ENCODE data around the gene TIMM8A. TPM values are rescaled to one million over a fixed set of nuclear protein-coding genes. Genes with fewer than 3 reads are reported as not detected.

The TIMM8A gene
- total RNA-seq, 4 donors from 2014 or later, result 2.6 to 7.5 (median 5.4) TPM

GRCh38 chrX:101370888-101371504, 22.5 kb upstream of the TIMM8A start:
- peaks cover 0 to 25% of the 10 kb centered on the region in 2 donors for H3K27me3 ChIP-seq
- no peaks in the 10 kb centered on the region for H3K36me3 ChIP-seq
- WGBS, 2 donors, result 33 to 53% methylated on average over 3 of the region's 3 CpGs
- no peaks in the 10 kb centered on the region for H3K4me1 ChIP-seq
- DNase-seq (ENCODE audit: low spot score in 2 of 2), result no peak
- H3K9me3 ChIP-seq, result no peaks in the 10 kb centered on the region
- H3K4me3 ChIP-seq, result no peak overlapping the region
- H3K27ac ChIP-seq, result no peak overlapping the region
- TF ChIP-seq EP300 (IDR thresholded peaks at IDR 0.05) (no peak), CTCF (IDR thresholded peaks at IDR 0.05) (no peak), POLR2A (IDR thresholded peaks at IDR 0.05) (no peak)

DNA sequence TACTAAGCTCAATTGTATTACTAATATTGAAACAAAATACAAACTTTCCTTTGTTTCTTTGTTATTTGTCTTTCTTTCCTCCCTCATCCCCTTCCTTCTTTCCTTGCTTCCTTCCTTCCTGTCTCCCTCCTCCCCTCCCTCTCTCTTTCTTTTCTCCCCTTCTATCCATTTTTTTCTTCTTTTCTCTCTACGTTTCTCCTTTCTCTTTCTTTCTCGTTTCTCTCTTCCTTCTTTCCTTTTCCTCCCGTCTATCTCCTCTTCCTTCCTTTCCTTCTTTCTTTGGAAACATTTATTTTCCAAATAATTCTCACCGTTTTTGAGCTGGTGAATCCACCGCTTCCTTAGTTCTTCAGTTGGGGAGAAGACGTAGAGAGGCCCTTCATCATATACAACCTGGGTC, 21.1 kb upstream of the TIMM8A start:
- no peak overlapping the region for H3K4me3 ChIP-seq
- DNase-seq (ENCODE audit: low spot score in 2 of 2), result no peak
- 65 to 70% methylated on average over 6 of the region's 6 CpGs for WGBS, 2 donors
- no peaks in the 10 kb centered on the region for H3K36me3 ChIP-seq
- TF ChIP-seq POLR2A (IDR thresholded peaks at IDR 0.05) (no peak), EP300 (IDR thresholded peaks at IDR 0.05) (no peak), CTCF (IDR thresholded peaks at IDR 0.05) (no peak)
- H3K27ac ChIP-seq, result no peak overlapping the region
- H3K9me3 ChIP-seq, result no peaks in the 10 kb centered on the region
- no peaks in the 10 kb centered on the region for H3K4me1 ChIP-seq
- H3K27me3 ChIP-seq, result peaks cover 0 to 17% of the 10 kb centered on the region in 2 donors

DNA sequence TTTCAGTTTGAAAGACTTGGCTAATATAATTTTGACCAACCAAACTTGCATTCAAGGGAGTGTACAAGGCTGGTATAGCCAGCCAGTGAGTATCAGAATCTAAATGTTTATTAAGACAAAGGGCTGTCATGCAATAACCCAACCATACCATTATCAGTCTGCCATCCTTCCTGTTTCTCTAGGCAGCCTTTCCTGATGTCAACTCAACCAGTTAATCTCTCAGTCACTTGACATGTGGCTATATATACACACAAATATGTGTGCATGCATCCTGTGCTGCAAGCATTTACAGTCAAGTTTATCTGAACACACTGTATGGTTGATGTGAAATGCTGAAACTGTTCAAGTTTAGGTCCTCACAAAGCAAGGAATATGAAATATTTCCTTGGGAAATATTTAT, 20.3 kb upstream of the TIMM8A start:
- Histone ChIP-seq H3K4me1 (no peaks in the 10 kb centered on the region), H3K9me3 (no peaks in the 10 kb centered on the region), H3K4me3 (no peak overlapping the region), H3K36me3 (no peaks in the 10 kb centered on the region), H3K27ac (no peak overlapping the region), H3K27me3 (peaks cover 0 to 12% of the 10 kb centered on the region in 2 donors)
- DNase-seq (ENCODE audit: low spot score in 2 of 2), result no peak
- TF ChIP-seq CTCF (IDR thresholded peaks at IDR 0.05), result no peak
- no peak for TF ChIP-seq EP300 (IDR thresholded peaks at IDR 0.05)
- no peak for TF ChIP-seq POLR2A (IDR thresholded peaks at IDR 0.05)

GRCh38 chrX:101365301-101365795, 16.8 kb upstream of the TIMM8A start:
- WGBS, 2 donors, result 82 to 89% methylated on average over 1 of the region's 1 CpG
- Histone ChIP-seq H3K4me1 (no peaks in the 10 kb centered on the region), H3K36me3 (no peaks in the 10 kb centered on the region), H3K27ac (no peak overlapping the region), H3K9me3 (no peaks in the 10 kb centered on the region), H3K27me3 (peaks cover 0 to 17% of the 10 kb centered on the region in 2 donors), H3K4me3 (no peak overlapping the region)
- no peak for DNase-seq (ENCODE audit: low spot score in 2 of 2)
- no peak for TF ChIP-seq CTCF (IDR thresholded peaks at IDR 0.05)
- TF ChIP-seq POLR2A (IDR thresholded peaks at IDR 0.05), result no peak
- no peak for TF ChIP-seq EP300 (IDR thresholded peaks at IDR 0.05)

DNA sequence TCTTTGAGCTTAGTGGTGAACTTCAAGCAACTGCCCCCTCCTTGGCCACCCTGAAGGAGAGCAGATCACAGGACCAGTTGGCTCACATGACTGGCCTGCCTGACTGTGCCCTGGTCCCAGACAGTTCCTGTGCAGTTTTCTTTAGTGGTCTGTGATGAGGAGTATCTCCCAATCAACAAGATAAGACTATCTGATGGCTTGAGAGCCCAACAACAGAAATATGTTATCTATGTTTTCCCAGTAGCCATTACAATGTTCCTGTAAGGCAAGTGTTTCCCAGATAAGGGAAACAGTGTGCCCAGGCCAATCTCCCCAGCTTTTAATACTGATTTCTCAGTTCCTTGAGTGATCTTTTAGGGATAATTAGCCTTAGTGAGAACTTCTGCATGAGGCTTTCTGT, 14.2 kb upstream of the TIMM8A start:
- no peak for TF ChIP-seq EP300 (IDR thresholded peaks at IDR 0.05)
- TF ChIP-seq CTCF (IDR thresholded peaks at IDR 0.05), result no peak
- no peak for TF ChIP-seq POLR2A (IDR thresholded peaks at IDR 0.05)
- DNase-seq (ENCODE audit: low spot score in 2 of 2), result no peak
- H3K27me3 ChIP-seq, result peaks cover 0 to 11% of the 10 kb centered on the region in 2 donors

More for the DNA sequence above, 14.2 kb upstream of the TIMM8A start:
- no peaks in the 10 kb centered on the region for H3K9me3 ChIP-seq
- H3K4me3 ChIP-seq, result no peak overlapping the region
- H3K27ac ChIP-seq, result no peak overlapping the region
- H3K36me3 ChIP-seq, result no peaks in the 10 kb centered on the region
- H3K4me1 ChIP-seq, result no peaks in the 10 kb centered on the region
